Gastroesophageal sphincter (tissue), 3 donors: ENCODE data around the gene FASTKD2.
A peak's percentile ranks its signal among the peaks of the same experiment; 100 is the strongest.

Experiments
- CTCF ChIP-seq, 4 experiments: fragments of 200-600 bp in 2 of 4; fragments of 450-650 bp in 2 of 4; sonication (generic) in 1 of 4; IDR thresholded peaks; one replicate each; pipeline ENCODE4 v1.5.1; 2017 to 2019; ENCODE audit warnings: antibody characterized with exemption in 4 of 4, mild to moderate bottlenecking in 2 of 4, moderate library complexity in 2 of 4
- POLR2A ChIP-seq, 2 donors: fragments of 450-650 bp; IDR thresholded peaks; one replicate each; pipeline ENCODE4 v1.6.1; 2017; ENCODE audit warnings: antibody characterized with exemption in 2 of 2, mild to moderate bottlenecking in 2 of 2, moderate library complexity in 1 of 2

- TF ChIP-seq CTCF (IDR thresholded peaks at IDR 0.05) (peak in 1 of 4 experiments; percentile 4), POLR2A (IDR thresholded peaks at IDR 0.05) (no peak)
These were observed 649 bp upstream of the FASTKD2 start for GRCh38 chr2:206764673-206765241.
